Fibroblast of lung (primary cell): ENCODE data around the gene SLC16A14. TPM values are rescaled to one million over a fixed set of nuclear protein-coding genes. Genes with fewer than 3 reads are reported as not detected.

Experiments used
- DNase-seq, 2 donors: peaks; one replicate each; pipeline versions ENCODE4 v3.0.0 to v3.0.0-alpha.2; 2010; ENCODE audit warnings: low read depth in 2 of 2
- H2AFZ ChIP-seq: 2 replicates; pipeline ENCODE4 v1.5.1; 2012; ENCODE audit warnings: low read length, control low read depth, inconsistent platforms
- H3K27ac ChIP-seq: 2 replicates; pipeline ENCODE4 v1.5.1; 2011; ENCODE audit warnings: low read length, control low read depth; ENCODE audit not compliant: insufficient read depth
- H3K27me3 ChIP-seq: 2 replicates; pipeline ENCODE4 v1.5.1; 2011; ENCODE audit warnings: mild to moderate bottlenecking, low read length; ENCODE audit not compliant: control insufficient read depth, insufficient read depth
- H3K36me3 ChIP-seq: 2 replicates; pipeline ENCODE4 v1.5.1; 2011; ENCODE audit warnings: low read length; ENCODE audit not compliant: control insufficient read depth, insufficient read depth
- H3K4me1 ChIP-seq: 2 replicates; pipeline ENCODE4 v1.5.1; 2011; ENCODE audit warnings: low read length; ENCODE audit not compliant: control insufficient read depth, insufficient read depth; ENCODE audit errors: extremely low read depth
- H3K4me2 ChIP-seq: 2 replicates; pipeline ENCODE4 v1.5.1; 2011; ENCODE audit warnings: low read length, control low read depth; ENCODE audit not compliant: insufficient read depth; ENCODE audit errors: extremely low read depth
- H3K4me3 ChIP-seq, 4 experiments: fragments of 200-600 bp in 1 of 4; sonication (generic) in 1 of 4; replicated peaks in 1 of 4; 2 replicates each; pipeline ENCODE4 v1.5.1; 2011 to 2016; ENCODE audit warnings: low read length in 4 of 4, low read depth in 3 of 4, mild to moderate bottlenecking in 3 of 4, control low read depth in 2 of 4, inconsistent platforms in 1 of 4, mixed read lengths in 1 of 4; ENCODE audit not compliant: insufficient read depth in 1 of 4; ENCODE audit errors: control extremely low read depth in 1 of 4
- H3K79me2 ChIP-seq: 2 replicates; pipeline ENCODE4 v1.5.1; 2012; ENCODE audit warnings: mild to moderate bottlenecking, low read length, inconsistent platforms; ENCODE audit not compliant: control insufficient read depth, insufficient read depth
- H3K9ac ChIP-seq: 2 replicates; pipeline ENCODE4 v1.5.1; 2011; ENCODE audit warnings: mild to moderate bottlenecking, low read length, control low read depth; ENCODE audit not compliant: insufficient read depth
- H3K9me3 ChIP-seq: 2 replicates; pipeline ENCODE4 v1.5.1; 2012; ENCODE audit warnings: low read depth, low read length; ENCODE audit not compliant: control insufficient read depth, insufficient read depth
- H4K20me1 ChIP-seq: 2 replicates; pipeline ENCODE4 v1.5.1; 2011; ENCODE audit warnings: low read length; ENCODE audit not compliant: control insufficient read depth, insufficient read depth; ENCODE audit errors: extremely low read depth
- EZH2 ChIP-seq: IDR thresholded peaks from 2 replicates; pipeline ENCODE4 v1.5.1; 2012; ENCODE audit warnings: low read length, control low read depth, mild to moderate bottlenecking; ENCODE audit errors: missing control alignments
- polyA plus RNA-seq, 2 donors: library from polyadenylated mRNA; depleted of rRNA in 1 of 2; stranded (reverse) in 1 of 2; unstranded in 1 of 2; fragments of >200 nt; gene quantifications; 2 replicates each; pipeline ENCODE4 v1.2.1, GENCODE V29; 2011 to 2012; ENCODE audit warnings: missing spikeins in 1 of 2
- total RNA-seq: library from RNA; depleted of rRNA; stranded (reverse); fragments of >200 nt; gene quantifications from 2 replicates; pipeline ENCODE4 v1.2.1, GENCODE V29; 2014
- TF ChIP-seq, protein P1 (sequence below), 2 donors: IDR thresholded peaks in 1 of 2; conservative IDR thresholded peaks in 1 of 2; 1 replicate in 1 of 2; 2 replicates in 1 of 2; pipeline ENCODE4 v1.5.1; 2011 to 2012; ENCODE audit warnings: low read length in 2 of 2, control low read depth in 1 of 2, inconsistent platforms in 1 of 2, low read depth in 1 of 2, mild to moderate bottlenecking in 1 of 2

Gene SLC16A14
- total and polyA plus RNA-seq, 2 donors (not counting 1 experiment from before 2014, with no cell fraction given): 1.8 to 5.6 TPM

DNA sequence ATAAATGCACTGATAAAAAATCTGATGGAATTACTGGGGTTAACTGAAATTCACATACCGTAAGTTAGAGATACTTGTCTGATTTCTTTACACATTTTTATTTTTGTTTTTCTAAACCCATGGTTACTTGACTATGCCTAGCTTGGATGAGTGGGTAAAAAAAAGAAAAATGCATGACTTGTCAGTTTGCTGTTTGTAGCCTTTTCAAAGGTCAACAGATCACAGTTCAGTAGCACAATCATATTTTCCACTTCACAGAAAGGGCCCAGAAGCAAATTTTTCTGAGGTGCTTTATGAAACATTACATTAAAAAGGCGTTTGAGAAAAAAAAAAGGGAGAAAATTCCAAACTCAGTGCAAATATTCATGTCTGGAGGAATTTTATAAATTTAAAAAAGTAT lies 16.4 kb downstream of the SLC16A14 start:
- Histone ChIP-seq H3K4me1 (no peaks in the 10 kb centered on the region), H4K20me1 (no peaks in the 10 kb centered on the region), H3K36me3 (no peaks in the 10 kb centered on the region), H3K9me3 (no peaks in the 10 kb centered on the region), H3K9ac (no peak overlapping the region), H3K4me2 (no peak overlapping the region), H3K79me2 (no peaks in the 10 kb centered on the region), H3K27ac (no peak overlapping the region), H2AFZ (no peak overlapping the region), H3K4me3 (no peak overlapping the region), H3K27me3 (no peaks in the 10 kb centered on the region)
- TF ChIP-seq, protein P1, sequence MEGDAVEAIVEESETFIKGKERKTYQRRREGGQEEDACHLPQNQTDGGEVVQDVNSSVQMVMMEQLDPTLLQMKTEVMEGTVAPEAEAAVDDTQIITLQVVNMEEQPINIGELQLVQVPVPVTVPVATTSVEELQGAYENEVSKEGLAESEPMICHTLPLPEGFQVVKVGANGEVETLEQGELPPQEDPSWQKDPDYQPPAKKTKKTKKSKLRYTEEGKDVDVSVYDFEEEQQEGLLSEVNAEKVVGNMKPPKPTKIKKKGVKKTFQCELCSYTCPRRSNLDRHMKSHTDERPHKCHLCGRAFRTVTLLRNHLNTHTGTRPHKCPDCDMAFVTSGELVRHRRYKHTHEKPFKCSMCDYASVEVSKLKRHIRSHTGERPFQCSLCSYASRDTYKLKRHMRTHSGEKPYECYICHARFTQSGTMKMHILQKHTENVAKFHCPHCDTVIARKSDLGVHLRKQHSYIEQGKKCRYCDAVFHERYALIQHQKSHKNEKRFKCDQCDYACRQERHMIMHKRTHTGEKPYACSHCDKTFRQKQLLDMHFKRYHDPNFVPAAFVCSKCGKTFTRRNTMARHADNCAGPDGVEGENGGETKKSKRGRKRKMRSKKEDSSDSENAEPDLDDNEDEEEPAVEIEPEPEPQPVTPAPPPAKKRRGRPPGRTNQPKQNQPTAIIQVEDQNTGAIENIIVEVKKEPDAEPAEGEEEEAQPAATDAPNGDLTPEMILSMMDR (conservative IDR thresholded peaks at IDR 0.05 in 1 of 2, IDR thresholded peaks at IDR 0.05 in 1 of 2; ENCODE audit: low read depth in 1 of 2, low read length in 2 of 2): no peak
- no peak for TF ChIP-seq EZH2
- peak in 1 of 2 donors; percentile 39 for DNase-seq

DNA sequence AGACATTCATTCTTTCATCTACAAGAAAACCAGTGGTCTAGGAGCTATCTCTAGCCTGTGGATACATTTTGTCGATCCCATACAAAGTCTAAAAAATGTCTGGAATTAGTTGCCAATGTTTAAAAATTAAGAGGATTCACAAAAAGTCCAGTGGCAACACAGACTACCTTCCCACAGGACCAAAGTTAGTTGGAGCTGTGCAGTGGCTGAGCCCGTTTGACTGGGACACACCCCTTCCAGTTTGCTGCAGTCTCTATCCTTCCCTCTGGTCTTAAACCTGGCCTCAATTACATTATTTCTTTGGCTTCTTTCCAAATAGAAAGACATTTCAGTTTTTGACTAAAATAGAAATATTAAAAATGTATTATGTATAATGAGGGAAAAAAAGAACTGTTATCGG lies 18.6 kb downstream of the SLC16A14 start:
- Histone ChIP-seq H3K9ac (no peak overlapping the region), H3K4me2 (no peak overlapping the region), H3K79me2 (no peaks in the 10 kb centered on the region), H3K9me3 (no peaks in the 10 kb centered on the region), H4K20me1 (no peaks in the 10 kb centered on the region), H3K4me1 (no peaks in the 10 kb centered on the region), H3K4me3 (no peak overlapping the region), H3K27ac (no peak overlapping the region), H2AFZ (no peak overlapping the region), H3K27me3 (no peaks in the 10 kb centered on the region), H3K36me3 (no peaks in the 10 kb centered on the region)
- TF ChIP-seq, protein P1 (conservative IDR thresholded peaks at IDR 0.05 in 1 of 2, IDR thresholded peaks at IDR 0.05 in 1 of 2; ENCODE audit: low read depth in 1 of 2, low read length in 2 of 2): no peak
- TF ChIP-seq EZH2: no peak
- DNase-seq: no peak

GRCh38 chr2:230048010-230048671 lies 20.6 kb downstream of the SLC16A14 start:
- Histone ChIP-seq H3K79me2 (no peaks in the 10 kb centered on the region), H2AFZ (no peak overlapping the region), H3K9ac (no peak overlapping the region), H3K9me3 (no peaks in the 10 kb centered on the region), H3K4me2 (no peak overlapping the region), H3K36me3 (no peaks in the 10 kb centered on the region), H3K27me3 (no peaks in the 10 kb centered on the region), H3K4me1 (no peaks in the 10 kb centered on the region), H3K4me3 (no peak overlapping the region), H4K20me1 (no peaks in the 10 kb centered on the region), H3K27ac (no peak overlapping the region)
- TF ChIP-seq, protein P1 (conservative IDR thresholded peaks at IDR 0.05 in 1 of 2, IDR thresholded peaks at IDR 0.05 in 1 of 2; ENCODE audit: low read depth in 1 of 2, low read length in 2 of 2): no peak
- no peak for TF ChIP-seq EZH2
- DNase-seq: peak in 1 of 2 donors; percentile 23
